Embryonic facial prominence (tissue), 1 donor: ENCODE results near the gene IFIT1B.
"Not testable (repeated sequence)": the region's sequence is repeated elsewhere in the genome, so short reads cannot be mapped to it uniquely, and the experiment has no call there.

Experiments used
- DNase-seq: peaks from one replicate; pipeline ENCODE4 v3.0.0-alpha.2; 2016; ENCODE audit errors: extremely low spot score

Gene IFIT1B

DNA sequence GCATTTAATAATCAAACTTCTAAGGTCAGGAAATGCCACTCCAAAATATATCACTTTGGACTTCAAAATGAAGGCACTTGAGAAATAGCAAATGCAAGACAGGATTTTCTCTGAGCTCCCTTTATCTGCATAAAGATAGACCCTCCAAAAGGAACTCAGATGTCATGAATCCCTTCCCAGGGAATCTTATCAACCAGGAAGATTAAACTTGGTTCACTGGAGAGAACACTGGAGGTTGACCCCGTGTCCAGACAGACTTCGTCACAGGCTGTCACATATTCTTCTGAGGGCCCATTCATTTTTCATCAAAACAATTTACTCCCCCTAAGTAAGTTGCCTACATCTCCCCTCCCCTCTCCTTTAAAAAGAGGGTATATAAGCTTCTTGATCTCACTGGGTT, 28.9 kb upstream of the IFIT1B start:
- no peak for DNase-seq

DNA sequence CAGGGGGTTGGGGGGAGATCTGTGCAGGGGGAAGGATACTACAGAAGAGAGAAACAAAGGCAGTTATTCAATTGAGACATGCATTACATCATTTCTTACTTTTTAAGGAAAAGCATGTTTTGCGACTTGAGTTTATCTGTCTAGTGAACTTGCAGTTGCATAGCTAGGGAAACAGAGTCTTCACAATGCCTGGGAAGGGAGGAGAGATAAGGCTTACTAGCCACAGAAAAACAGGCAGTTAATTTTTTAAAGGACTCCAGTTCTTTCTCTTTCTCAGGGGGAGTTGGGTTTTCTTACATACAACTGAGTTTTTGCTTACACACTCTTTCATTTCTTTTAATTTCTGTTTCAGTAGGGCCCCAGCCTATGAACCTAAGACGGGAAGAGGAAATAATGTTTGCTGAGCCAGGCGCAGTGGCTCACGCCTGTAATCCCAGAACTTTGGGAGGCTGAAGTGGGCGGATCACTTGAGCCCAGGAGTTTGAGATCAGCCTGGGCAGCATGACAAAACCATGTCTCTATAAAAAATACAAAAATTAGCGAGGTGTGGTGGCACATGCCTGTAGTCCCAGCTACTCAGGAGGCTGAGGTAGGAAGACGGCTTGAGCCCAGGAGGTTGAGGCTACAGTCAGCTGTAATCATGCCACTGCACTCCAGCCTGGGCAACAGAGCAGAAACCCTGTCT, 27.1 kb upstream of the IFIT1B start:
- DNase-seq: not testable (repeated sequence)

DNA sequence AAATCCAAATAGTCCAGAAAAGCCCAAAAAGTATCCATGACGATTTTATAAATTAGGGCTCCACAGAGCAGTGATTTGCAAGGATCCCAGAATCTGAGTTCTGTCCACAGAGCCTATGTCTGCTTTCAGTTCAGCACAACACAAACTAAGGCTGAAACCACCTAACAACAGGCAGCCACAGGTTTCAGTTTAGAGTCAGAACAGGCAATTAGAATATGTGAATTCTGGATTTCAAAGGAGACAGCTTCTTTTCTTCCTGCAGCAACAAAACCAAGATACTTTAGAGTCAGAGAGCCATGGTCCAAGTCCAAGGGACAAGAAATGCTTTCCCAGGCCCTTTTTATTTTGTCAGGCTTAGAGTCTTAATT, 26.5 kb upstream of the IFIT1B start:
- no peak for DNase-seq

DNA sequence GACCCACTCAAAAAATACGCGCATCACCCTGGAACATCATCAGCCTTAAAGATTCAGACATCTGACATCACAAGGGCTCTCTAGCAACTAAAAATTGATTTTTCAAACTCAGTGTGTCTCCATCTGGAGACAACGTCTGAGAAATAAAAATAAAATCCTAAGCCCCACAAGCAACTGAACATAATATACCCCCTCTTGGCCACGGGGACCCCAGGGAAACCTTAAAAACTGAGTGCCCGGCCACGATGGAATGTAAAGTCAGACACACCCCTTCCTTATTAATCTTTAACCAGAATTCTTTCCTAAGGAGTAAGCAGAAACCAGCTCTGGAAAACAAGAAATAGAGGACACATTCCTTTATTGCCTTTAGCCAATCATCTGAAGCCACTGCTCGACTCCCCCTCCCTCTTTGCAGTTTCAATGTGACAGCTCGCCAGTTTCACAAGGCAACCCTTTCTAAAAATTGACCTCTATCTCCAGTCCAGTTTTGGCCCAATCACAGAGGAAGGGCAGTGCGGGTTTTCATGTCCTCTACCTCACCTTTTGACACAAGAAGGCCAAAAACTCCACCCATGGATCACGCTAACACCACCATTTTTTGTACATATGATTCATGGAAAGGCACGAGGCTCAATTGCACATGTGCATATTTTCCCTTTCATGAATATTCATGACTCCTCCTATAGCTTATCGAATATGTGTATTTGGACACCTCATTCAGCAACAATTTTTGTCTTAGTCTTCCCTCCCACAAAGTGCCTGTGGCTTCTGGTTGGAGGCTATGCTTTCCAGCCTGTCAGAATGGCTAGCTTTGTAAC, 25.9 kb upstream of the IFIT1B start:
- DNase-seq: peak; percentile 52

DNA sequence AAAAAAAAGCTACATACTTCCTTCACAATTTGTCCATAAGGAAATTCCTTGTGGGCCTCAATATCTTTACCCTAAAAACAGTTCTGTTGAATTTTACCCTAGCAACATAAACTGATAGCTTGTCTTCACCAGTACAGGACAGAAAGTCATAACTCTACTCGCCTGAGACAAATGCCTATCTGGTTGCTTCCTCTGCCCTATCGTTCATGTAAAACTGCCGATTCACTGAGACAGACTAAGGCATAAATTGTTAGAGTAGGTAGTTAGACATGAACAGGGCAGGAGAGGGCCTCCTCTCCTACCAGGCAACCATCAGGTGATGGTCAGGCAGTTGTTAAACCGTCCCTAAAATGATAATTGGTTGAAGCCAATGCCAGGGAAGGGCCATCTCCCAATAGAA, 25.1 kb upstream of the IFIT1B start:
- no peak for DNase-seq

DNA sequence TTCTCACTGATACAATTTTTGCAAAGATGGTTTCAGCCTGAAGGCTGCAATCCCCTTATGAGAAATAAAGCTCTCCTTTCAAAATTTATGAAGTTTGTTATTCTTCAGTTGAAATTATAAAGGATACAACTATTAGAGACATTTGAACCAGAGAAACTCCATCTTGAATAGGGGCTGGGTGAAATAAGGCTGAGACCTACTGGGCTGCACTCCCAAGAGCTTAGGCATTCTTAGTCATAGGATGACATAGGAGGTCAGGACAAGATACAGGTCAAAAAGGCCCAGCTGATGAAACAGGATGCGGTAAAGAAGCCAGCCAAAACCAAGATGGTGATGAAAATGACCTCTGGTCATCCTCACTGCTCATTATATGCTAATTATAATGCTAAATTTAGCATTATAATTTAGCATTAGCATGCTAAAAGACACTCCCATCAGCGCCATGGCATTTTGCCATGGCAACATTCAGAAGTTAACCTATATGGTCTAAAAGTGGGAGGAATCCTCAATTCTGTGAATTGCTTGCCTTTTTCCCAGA, 22.4 kb upstream of the IFIT1B start:
- no peak for DNase-seq

DNA sequence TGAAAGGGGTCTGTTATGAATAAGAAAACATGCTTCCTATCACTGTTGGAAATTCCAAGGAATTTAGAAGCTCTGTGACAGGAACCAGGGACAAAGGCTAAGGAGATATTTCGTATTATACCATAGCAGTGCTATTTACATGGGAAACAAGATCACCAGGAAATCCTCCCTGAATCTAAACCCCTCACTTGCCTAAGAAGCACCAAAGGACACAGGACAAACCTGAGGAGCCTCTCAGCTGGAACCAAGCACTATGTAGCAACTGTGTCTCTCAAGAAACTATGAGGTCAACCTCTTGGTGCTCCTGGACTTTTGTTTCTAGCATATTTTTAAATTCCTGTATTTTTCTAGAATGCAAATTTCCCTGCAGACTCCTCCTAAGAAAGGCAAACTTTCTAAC, 20.8 kb upstream of the IFIT1B start:
- DNase-seq: no peak

DNA sequence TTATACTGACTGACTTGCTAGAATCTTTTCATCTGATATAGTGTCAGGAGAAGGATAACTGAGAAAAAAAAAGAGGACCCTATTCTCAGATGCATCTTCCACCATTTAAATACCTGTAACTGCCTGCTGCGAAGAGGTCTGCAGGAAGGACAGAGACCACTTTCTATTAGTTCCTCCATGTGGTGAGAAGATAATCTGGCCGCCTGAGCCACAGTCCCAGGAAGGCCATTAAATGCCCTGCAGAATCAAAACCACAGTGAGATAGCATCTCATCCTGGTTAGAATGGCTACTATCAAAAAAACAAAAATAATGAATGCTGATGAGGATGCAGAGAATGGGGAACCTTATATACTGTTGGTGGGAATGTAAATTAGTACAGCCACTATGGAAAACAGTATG, 19.9 kb upstream of the IFIT1B start:
- no peak for DNase-seq

DNA sequence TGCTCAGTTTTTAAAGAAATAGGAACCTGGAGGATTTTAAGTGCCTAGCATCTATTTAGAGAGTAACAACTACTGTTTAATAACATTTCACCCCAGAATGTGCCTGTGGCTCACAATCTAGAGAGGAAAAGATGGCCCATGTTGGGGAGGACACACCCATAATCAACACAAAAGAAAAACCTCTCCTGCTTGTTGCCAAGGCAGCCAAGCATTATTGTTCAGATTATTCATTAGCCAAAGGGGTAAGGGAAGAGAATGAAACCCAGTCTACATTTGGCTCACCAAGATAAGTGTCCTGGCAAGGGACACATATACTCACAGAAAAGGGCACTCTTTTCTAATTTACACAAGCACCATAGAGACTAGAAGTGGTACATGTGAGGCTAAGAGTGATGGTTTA, 17.7 kb upstream of the IFIT1B start:
- no peak for DNase-seq

DNA sequence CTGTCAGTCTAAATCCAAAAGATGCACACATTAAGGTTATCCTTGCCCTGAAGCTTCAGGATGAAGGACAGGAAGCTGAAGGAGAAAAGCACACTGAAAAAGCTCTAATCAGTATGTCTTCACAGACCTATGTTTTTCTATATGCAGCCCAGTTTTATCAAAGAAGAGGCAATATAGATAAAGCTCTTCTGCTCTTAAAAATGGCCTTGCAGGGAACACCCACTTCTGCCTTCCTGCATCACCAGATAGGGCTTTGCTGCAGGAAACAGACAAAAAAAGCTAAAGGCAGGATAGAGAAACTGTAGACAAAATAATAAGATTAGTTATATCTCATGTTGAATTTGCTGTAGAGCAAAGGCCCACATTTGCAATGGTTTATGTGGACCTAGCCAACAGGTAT, 14.9 kb upstream of the IFIT1B start:
- DNase-seq: no peak

DNA sequence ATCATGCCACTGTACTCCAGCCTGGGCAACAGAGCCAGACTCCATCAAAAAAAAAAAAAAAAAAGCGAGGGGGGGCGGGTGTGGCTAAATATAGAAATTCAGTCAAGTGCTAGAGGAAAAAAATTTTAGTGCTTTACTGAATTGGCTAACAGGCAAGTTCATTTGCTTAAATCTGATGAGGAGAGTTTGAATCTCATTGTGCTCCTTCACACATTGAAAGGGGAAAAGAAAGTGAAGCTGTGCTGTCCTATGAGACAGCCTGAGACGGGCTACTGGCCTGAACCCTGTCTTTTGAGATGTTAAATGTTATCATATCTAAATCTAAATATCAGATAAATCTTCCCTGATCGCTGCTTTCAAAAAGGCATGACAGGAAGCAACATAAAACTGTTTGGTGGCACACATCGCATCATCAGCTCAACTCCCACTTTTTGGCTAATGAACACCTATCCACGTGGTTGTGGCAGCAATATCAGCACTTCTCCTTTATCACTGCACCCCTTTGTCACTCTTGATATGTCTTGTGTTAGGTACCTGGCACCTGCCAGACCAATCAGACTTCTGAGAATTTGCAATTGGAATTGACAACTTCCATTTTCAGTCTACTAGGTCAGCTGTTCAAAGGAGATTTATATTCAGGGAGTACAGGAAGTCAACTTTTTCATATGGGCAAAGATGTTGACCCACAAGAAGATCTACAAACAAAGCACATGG, 14.0 kb upstream of the IFIT1B start:
- DNase-seq: no peak

DNA sequence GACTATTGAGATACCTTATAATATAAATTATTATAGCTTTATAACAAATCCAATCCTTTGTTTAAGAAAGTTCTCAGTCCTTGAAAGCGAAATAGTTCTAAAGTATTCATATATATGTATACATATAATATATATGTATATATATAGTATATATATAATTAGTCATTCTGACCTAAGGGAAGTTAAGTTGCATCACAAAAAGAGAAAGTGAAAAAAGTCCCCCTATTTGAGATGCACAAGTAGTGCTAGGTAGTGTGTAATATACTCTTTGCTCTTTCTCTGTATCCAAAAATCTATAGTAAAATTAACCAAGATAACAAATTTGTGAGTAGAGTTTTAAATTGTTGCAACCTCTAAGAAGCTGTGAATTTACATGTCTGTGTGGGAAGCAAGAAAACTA, 13.3 kb upstream of the IFIT1B start:
- no peak for DNase-seq

DNA sequence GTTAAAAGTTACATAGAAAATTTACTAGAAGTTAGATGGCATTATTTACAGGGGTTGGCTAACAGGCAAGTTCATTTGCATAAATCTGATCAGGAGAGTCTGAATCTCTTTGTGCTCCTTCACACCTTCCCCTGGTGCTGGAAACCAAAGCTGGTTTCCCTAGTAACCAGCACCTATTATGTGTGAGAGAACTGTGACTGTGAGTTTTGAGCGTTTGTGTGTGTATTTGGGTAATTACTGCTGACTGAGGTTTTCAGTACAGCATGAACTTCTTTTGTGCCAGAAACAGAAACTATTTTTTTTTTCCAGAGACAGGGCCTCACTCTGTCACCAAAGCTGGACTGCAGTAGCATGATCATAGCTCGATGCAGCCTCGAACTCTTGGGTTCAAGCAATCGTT, 10.3 kb upstream of the IFIT1B start:
- no peak for DNase-seq

DNA sequence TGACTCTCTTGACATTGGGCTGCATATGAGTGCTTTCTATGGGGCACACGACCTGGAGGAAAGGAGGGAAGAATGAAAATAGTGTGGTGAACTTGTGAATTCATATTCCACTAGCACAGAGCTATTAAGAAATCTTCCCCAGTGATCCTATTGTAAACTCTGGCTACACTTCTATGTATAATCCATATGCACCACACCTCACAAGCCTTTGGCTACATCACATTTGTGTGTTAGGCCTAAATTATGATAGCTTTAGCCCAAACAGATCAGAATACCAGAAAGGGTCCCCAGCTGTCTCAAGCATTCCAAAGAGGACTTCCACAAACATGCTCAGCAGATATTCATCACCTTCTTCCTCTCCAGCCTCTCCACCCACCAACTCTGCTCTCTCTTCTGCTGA, 9.7 kb upstream of the IFIT1B start:
- DNase-seq: no peak

DNA sequence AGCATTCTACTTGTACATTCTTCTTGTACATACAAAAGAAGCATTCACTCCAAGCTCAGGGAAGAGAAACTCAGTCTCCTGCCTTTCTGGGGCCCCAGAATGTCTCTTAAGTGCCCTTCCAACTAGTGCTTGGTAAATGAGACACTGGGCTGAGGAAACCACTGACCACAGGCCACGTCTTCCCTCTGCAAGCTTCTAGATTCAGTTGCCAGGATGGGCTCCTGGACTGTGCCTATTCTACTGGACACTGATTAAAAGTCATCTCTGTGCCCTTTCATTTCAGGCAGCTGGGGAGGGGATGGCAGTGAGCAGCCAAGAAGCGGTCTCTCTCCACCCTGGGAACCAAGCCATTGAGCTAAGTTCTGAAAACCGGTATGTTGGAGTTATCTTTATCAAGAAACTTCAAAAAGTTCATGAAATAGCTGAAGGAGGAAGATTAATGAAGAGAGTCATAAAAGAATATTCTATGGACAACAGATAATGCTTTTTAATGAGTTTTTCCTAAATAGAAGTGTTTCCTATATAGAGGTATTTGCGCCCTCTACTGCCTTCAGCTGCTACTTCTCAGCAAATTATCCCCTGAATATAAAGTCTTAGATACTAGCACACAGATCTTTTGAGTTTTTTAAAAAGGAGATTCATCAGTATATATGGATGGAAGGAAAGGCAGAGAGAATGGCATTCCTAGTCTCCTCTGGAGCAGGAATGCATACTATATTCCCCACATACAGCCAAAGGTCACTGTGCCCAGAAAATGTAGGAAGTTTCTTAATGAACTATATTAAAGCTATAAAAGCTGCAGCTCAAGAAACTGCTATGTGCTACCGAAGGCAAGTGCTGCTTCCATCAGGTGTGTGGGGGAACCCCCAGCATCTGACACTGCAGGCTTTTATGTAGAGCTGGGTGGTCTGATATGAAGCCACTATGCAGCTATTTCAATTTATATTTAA, 8.4 kb upstream of the IFIT1B start:
- peak; percentile 46 for DNase-seq

DNA sequence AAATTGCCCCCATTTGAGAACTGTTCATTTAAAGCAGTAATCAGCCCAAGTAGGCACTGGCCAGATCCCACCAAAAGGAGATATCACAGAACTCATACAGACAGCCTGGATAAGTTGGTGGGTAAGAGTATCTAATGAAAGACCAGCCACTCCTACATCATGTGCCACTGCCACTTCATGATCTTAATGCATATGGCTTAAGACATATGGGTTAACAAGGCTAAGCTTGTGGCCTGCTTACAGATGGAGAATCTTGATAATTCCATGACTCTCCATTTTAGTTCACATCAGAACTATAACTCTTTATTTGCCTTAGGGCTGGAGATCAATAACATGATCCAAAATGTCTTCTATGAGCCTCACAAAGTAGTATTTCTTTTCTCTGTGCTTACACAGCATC, 6.8 kb upstream of the IFIT1B start:
- no peak for DNase-seq

DNA sequence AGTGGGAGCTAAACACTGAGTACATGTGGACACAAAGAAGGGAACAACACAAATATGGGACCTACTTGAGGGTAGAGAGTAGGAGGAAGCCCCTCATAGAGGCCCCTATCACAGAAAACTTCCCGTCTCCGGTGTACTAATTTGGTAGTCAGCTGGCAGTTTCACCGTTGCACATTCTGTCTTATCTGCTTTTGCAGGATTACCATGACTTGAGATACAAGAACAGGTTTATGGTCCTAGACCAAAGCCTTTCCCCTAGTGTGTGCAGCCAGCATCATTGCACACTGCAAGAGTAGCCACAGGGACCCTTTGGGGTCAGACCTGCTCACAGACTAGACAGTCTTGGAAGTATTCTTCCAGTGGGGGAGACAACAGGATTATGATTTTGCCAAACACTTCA, 5.9 kb upstream of the IFIT1B start:
- DNase-seq: no peak

DNA sequence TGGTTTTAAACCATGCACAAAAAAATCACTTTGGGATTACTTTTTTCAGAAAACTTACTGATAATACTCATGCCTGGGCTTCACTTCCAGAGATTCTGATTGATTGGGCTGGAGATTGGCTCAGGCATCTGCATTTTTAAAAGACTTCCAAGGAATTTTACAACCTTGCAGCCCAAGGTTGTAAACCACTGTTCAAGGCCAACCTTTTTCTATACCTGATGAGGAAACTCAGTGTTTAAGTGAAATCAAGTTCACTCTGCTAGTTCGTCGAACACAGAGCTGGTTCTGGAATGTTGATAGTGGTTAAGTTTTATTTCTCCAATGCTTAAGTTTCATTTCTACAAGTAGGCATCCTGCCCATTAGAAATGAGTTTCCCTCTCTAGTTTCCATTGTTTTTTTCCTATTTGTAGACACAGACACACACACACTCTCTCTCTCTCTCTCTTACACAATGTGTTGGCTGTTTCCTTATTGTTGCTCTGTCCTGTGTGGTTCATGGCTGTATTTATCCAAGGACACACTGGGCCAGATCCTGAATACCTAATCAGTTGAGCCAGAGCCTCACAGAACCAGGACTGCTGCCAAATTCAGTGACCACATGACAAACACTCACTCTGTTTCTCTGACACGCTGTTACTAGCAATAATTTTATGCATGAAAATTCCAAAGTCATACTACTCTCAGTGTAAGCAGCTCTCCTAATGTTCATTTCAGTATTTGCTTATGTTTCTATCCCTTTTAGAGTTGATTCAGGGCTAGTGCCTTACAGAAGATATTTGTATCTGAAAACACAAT, 3.7 kb upstream of the IFIT1B start:
- DNase-seq: no peak

DNA sequence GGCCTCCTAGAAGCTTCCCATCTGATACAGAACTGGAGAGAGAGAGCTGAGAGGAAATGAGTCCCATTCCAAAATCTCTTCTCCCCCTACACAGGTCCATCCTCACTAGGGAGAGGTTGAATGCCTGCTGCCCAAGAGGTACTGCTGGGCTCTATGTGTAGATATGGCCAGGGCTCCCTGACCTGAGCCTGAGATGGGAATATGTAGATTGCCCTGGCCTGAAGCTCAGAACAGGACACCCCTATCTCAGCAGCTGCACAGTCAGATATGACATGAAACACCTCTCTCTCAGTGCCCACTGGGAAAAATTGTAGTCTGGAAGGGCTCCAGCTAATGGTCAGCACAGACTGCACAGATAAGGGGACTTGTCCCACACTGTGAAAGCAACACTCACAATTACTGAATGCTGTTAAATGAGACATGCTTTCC, 3.1 kb upstream of the IFIT1B start:
- no peak for DNase-seq

DNA sequence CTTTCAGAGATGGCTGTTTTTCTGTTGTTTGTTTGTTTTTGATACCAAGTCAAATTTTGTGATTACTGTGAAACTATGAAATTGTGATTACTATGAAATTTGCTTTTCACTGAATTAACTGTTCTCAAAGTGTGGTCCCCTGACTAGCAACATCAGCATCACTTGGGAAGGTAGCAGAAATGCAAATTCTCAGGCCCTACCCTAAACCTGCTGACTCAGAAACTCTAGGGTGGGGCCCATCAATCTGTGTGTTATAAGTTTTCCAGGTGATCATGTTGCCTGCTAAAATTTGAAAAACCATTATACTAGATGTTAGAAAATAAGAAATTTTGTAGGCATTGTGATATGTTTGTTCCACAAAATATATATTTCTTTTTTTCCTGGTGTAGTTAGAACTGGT, 1.2 kb downstream of the IFIT1B start:
- no peak for DNase-seq

DNA sequence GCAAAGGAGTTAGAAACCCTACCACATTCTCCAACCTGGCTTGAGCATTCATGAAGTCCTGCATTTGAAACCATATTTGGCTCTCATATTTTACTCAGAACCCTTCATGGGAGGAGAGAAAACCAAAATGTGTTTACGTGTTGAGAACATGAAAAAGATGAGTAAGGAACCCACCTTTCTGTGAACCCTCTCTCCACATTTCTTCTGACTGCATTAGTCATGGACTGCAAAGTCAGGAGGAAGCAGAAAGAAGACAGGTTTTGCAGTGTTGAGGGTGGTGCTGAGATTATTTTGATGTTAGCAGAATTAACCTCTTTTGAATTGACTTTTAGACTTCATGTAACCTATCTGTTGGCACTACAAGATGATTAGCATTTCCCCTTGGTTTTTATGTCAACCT, 4.9 kb downstream of the IFIT1B start:
- DNase-seq: no peak
